Inflammatory macrophage treated with lipopolysaccharide for 1 hour (primary cell): ENCODE measurements around the gene ABCA4.

Experiments
- DNase-seq, 2 donors: peaks; one replicate each; pipeline ENCODE4 v3.0.0-alpha.2; 2020 to 2022

The ABCA4 gene

DNA sequence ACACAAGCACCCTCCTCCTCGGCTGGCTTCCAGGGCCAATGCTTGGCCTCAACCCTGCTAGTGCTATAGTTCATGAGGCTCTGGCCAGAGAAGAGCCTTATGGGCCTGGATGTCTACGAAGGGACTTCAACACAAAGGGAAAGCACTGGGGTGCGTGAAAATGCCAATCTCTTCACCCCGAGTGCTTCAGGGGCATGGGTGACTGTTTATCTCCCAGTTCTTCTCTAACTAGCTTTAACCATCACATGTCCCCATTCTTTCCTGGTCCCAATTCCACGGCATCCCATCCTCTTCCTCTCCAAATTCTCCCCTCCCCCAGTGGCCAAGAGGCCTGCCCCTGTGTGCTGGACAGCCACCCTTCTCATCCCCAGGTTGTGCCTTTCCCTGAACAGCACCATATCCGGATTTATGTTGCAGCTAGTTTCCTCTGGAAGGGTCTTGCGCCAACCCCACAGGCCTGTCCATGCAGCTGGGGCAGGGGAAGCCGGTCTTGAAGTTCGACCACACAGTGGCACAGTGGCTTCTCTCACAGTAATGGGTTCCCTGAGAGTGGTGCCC, 16.7 kb downstream of the ABCA4 start:
- DNase-seq, result no peak

DNA sequence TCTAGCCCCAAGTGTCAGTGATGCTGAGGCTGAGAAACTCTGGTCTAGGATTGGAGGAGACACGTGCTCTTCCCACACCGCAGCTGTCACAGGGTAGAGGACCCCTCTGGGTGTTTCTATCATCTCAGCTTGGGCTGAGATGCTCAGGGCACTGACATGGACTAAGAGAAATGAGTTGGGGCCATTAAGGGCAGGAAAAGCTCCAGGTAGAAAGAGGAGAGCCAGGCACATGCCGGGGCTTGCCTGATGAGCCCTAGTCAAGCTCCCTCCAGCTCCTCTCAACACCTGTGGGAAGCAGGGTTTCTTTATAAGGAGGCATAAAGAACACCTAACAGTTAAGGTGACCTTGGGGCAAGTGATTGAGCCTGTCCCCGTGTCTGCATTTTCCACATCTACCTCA, 17.3 kb downstream of the ABCA4 start:
- no peak for DNase-seq

DNA sequence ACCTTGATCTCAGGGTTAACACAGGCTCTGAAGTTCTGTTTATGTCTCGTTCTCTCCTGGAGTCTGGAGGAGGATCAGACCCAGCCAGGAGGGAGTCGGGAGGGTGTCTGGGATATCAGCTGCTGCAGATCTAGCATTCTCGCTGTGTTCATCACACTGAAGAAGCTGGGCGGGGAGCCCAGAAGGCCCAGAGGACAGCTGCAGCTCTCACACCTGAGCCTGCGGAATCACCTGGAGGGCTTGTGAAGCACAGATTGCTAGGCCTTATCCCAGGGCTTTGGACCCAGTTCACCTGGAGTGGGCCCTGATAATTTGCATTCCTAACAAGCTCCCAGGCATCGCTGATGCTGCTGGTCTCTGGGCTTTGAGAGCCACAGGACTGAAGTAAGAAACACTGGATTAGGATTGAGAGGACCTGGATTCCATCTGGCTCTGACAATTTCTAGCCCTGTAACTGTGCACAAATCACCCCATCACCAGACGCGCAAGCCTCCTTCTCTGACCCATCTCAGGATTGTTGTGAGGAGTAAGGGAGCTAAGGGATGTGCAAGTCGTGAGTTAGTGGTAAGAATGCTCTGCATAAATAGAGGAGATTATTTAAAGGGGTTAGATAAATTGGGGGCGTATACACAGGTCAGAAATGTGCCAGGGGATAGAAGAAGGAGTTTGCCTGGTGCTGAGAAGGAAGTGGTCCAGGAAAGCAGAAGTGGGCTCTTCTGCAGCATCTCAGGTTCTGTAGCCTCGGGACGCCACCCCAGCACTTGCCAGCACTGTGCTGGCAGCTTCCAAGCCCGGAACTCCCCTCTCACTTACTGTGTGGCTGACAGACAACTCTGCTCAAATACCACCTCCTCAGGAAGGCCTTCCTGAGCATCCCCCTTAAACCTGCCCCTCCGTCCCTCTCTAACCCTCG, 19.1 kb downstream of the ABCA4 start:
- no peak for DNase-seq

DNA sequence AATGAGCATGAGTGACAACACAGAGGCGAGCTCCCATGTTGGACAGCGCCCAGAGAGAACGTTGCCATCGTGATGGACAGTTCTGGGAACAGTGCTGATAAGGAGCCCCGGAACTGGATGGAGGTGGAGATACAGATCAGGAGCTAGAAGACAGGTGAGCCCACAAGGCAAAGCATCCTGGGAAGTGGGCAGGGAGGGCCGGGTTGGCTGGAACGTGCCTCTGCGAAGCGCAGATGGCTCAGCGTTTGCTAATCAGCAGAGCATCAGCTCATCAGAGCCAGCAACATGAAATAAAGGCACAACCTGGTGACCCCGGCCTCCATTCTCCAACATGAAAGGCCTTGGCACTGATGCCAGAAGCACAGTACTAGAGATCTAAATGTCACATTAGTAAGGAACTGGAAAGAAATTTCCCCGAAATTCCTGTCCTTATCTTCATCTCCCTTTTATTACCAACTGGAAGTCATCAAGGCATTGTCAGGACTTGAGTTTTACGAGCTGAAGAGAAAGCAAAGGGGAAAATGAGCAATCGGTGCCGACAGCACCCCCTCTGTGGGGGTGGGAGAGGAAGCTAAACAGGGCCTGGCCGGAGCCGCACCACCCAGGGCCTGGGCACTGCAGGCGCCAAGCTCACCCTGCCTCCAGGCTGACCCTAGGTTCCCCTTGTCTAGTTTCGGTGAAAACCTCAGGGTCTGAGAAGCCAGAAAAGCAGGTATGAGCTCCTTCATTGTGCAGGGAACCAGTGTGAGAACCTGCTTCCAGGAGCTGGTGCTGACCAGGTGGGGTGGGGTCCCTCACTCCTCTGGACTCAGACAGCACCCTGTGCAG, 19.9 kb downstream of the ABCA4 start:
- DNase-seq, result no peak

DNA sequence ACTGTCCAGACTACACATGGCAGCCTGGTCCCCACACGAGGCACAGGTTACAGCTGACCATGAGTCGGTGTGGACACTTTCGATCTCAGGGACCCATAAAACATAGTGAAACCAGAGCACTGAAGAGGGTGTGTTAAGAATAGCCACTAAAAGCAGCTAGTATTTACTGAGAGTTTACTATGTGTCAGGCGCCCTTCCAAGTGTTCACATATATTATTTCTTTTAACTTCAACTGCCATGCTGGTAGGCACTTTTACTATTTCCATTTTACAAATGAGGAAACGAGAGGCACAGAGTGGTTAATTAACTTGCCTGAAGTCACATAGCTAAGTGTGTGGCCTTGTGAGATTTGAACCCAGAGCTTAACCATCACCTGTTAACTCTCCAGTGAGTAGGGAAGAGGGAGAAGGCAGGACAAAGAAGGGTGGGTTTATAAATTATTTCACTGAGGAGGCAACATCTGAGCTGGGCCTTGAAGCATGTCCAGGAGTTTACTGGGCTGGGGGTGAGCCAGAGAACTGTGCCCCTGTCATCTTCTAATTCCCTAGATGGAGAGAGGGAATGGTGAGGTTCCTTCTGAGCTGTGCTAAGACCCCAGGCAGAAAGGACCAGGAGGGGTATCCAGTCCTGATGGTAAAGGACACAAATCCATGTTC, 20.7 kb downstream of the ABCA4 start:
- no peak for DNase-seq

DNA sequence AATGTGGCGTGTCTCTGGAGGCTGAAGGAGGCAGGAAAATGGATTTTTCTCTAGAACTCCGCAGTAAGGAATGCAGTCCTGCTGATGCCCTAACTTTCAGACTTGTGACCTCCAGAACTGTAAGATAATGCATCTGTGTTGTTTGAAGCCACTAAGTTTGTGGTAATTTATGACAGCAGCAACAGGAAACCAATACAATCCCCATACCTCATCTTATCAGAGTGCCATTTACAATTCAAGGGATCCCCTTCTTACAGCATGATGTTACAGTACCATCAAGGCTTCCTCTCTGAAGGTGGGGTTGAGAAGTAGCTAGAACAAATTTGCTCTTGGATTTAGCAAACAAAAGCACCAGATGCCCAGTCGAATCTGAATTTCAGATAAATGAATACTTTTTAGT, 21.6 kb downstream of the ABCA4 start:
- no peak for DNase-seq

DNA sequence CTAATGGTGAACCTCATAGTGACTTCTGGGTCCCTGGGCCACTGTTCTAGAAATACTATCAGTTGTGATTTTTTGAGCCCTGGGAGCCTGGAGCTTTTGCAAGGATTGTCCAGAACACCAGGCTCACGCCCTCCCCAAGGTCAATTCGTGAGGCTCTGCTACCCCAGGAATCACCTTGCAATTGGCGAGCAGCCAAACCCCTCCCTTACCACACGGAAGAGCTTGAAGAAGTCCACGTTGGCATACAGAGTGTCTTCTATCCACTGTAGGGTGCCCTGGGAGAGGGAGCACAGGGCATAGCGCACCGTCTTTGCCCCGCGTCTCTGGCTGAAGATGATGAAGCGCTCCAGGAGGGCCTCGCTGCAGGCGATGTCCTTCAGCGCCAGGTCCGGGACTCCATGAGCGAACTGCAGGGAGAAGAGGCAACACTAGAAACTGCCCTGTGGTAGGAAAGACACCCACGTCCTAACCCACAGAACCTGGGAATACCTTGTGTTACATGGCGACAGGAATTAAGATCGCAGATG, 22.3 kb downstream of the ABCA4 start:
- no peak for DNase-seq

DNA sequence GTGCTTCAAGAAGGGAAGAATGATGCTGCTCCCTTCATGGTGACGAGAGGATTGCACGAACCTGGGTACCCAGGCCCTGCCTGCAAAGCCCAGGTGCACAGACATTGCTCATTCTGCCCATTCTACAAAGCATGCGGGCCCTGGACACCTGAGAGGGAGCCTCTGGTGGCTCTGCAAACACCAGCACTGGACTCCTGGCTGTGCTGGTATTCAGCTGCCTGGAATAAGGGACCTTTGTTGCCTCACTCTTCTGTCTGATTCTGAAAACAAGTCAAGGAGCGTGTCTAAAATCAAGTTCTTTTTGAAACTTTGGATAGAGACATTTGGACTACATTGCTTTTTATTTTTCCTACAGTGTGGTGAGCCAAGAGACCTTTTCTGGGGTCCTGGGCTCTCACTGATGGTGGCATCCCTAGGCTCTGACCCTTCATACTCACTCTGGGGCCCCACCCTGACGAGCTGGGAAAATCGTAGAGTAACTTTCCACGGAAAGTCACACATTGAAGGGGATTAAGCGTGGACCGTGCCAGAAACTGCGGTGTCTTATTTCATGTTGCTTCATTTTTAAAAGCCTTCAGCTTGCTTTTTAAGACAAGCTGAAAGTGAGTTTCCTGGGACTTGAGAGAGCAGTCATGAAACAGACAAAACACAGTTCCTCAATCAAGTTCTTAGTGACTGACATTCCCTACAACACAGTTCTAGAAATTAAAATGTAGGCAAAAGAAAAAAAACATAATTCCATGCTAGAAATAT, 24.0 kb downstream of the ABCA4 start:
- no peak for DNase-seq

DNA sequence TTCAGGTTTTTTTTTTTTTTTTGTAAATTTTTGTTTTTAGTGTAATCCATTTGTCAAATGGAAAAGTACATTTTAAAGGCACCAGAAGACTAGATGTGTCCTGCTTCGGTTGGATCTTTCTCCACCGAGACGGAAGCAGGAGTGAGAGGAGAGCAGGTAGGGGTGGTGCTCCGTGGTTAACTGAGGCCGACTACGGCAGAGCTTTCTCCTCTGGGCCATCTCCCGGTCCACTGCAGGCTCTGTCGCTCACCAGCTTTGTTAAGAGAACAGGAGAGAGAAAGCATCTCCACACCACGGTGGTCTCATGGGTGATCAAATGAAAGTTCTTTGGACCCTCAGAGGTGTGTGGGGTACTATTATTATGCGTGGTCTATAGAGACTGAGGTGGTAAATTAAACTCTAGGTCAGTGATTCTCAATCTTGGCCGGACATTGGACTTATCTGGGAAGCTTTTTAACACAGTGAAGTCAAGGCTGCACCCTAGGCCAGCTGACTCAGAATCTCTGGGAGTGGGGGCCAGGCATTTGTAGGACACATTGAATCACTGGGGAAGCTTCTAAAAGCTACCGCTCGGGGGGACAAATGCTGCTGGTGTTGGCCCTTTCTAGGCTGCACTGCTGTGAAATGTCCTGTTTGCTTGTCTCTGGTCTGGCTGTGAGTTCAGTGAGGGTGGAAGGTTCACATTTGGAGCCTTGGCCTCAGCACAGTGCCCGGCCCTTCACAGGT, 25.0 kb downstream of the ABCA4 start:
- DNase-seq, result no peak

DNA sequence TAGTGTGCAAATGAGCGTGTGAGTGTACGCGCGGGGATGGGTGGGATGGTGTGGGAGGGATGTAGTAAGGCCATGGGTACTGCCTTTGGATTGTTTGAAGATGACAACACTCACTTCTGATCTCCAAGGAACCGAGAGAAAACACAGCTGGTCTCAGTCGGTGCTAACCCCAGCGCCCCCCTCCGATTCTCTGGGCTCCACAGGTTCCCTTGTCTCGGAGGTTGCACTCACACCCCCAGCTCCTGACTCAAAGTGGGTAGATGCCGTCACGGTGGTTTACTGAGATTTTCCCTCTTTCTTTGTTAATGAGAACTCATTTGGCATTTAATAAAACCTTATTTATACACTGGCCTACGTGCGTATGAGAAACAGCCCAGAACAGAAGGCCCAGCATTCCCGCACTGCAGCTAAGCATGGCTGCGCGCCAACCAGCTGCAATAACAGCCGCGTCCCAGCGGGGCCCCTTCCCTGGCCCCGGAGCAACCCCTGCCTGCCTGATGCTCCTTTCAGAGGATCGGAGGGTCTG, 25.8 kb downstream of the ABCA4 start:
- DNase-seq, result no peak

DNA sequence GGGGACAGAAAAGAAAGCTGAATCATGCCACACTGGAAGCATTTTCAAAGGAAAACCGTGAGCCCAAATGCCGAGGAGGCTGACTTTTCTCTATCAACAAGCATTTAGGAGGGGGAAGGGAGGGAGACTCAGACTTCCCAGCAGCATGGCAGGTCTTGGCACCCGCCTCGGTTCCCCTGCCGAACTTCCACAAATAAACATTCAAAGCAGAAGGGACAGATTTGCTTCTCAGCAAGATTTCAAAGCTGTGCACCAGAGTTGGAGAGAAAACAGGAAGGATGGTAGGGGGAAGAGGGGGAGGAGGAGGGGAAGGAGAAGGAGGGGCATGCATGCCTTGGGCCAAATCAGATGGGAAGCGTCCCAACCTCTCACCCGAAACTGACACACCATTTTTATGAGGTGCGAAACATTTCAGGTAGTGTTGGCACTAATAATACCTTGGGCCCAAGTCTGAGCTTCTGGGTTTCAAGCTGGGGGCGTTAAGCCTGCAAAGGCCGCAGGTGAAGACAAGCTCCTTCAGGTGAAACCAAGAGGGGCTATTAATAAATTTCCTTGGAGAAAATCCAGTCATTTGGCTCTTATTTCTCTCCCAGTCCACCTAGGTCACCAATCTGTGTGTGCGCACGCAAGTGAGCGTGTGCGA, 26.4 kb downstream of the ABCA4 start:
- DNase-seq, result peak; percentile 57 to 63

DNA sequence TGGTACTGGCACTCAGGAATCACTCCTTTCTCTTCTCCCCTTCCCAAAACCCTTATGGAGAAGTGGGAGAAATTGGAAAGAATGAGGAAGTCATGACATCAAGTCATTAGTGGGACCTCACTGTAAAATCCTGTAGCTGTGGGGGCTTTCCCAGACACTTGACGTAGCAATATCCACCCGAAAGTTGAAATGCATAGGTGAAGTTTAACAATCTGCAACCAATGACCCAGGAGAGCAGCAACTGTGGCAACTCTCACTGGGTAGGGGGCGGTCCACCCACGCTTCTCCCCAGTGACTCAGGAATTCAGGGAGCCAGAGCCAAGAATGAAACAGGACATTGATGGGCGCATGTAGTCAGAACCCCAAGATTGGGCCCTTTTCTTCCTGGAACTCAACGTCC, 27.0 kb downstream of the ABCA4 start:
- DNase-seq, result peak; percentile 32 to 68

DNA sequence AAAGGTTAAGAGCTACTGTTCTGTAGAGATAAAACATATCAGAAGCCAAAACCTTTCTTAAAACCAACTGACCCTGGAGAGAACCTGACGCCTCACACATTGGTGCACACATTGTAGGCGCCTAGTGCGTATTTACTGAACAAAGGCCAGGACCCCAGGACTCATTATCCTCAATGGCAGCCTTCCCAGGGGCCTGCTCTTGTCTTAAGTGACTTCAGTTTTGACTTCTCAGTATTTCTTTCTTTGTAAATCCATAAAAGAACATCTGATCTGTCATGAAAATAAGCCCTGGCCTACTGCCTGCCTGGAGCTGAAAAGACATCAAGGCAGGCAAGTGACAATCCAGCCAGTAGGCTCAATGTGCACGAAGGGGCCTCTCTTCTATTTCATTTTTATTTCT, 27.6 kb downstream of the ABCA4 start:
- no peak for DNase-seq

DNA sequence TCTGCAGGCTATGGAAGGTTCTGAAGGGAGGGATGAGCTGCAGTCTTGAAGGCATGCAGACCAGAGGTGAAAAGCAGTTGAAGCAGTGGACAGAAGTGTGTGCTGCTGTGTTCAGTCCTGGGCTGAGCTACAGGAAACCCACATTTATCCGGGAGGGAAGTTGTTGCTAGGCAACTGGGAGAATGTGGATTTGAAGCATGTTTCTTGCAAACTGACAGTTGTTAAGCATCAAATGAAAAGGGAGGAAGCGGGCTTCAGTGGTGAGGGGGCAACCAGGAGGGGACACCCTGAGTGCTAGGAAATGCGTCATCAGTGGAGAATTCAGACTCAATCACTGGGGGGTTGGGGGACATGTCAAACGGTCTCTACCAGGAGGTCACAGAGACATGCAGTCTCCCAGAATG, 28.7 kb downstream of the ABCA4 start:
- DNase-seq, result no peak

DNA sequence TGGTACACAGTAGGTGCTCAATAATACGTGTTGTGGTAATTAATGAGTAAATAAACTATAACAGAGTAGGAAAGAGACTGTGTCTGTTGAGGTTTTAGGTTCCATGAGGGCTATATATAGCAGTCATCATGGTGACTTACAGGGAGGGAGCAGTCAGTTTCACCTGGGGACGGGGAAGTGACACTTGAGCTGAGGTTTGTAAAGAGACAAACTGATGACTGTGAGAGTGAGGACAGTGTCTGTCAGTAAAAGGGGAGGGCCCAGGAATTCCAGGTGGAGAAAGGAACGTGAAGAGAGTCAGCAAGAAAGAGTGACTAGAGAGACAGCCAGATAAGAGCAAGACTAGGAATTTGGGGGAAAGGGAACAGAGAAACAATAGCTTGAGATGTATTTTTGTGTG, 30.2 kb downstream of the ABCA4 start:
- DNase-seq, result no peak

DNA sequence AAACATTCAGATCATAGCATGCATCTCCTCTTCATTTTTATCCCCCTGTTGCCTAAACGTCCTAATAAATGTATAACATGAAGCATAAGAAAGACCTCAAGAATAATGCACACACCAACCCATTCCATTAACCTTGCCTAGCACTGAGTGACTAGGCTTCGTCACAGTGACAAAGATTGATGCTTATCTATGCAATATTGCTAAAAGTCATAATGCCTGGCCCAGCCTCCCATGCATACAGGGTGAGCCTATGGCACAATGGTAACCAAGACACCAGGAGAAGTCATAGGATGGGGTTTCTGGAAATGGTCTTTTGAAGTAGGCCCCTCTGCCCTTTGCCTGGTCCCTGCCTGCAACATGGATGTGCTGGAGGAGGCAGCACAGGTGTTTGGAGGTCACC, 33.8 kb downstream of the ABCA4 start:
- DNase-seq, result no peak

DNA sequence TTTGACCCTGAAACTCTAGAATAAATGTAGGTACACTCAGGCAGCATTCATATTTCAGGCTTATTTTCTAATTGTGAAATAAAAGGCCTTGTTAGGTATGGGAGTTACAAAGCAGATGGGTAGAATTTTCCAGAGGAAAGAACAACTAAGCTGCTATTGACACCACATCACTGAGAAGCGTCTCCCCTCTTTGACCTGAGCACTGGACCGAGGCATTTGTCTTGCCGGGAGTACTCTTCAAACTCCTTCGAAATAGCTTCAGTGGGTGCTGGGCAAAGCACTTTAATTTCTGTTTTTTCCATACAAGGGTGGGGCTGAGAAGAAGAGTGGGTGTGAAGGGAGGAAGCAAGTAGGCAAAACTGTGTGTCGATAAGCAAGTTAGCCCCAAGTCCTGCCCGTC, 36.4 kb downstream of the ABCA4 start:
- no peak for DNase-seq

DNA sequence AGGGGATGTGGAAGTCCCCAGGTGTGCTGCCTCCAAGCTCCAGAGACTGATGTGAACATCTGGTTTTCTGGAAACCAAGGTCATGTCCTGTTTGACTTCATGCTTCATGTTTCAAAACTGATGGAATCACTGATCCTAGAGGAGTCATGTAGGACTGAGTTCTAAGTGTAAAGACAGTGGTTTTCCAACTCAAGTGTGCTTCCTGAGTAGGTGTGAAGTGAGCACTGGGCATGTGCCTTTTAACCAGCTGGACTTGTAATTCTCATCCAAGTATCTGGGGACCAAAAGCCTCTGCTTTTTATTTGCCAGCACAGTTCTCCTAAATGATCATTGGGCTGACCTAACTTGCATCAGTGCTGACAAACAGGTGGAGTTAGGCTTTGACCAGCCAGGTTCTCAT, 36.9 kb downstream of the ABCA4 start:
- DNase-seq, result no peak

DNA sequence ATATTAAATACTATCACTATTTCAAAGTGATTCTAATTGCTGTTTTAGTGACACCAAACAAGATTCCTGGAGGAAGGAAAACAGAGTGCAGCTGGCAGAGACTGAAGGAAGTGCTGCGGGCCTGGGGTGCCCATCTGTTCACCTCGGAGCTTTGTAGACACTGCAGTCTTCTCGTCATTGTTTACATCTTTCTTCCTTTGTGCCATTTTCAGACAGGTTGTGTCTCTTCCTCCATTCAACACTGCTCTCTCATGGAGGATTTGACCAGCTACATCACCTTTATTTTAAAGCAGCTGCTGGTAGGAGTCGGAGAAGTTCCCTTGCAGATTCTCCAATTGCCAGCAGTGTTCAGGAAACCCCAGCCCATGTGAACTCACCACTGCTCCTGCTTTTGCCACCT, 37.3 kb downstream of the ABCA4 start:
- no peak for DNase-seq

DNA sequence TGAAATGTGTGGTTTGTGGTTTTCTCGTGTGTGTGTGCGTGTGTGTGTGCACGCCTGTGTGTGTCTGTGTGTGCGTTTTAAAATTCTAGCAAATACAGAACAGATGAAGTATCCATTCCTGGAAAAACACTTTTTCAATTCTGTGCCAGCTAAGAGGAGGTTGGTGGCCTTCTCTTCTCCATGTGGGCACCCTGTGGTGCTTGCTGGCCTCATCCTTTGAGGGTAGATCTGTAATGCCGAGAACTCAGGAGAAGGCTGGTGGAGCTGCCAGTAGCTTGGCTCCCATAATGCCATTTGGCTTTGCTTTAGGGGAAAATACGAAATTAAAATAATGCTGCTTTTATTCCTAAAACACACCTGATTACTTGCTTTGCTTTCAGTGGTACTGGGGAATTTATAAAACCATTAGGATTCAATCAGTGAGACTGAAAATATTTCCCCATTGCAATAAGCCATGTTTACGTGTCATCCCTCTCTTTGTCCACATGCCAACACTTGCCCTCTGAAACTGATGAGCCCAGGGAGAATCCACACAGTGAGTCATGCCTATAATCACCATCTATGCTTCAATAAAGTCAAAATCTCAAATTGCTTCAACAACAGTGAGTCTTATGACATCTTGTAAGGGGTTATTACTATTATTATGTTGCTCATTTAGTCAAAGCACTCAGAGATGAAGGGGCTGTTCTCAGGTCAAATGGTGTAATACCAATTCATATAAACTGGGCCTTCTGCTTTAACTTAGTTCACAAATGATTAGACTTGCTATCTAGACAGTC, 39.2 kb downstream of the ABCA4 start:
- DNase-seq, result peak; percentile 22 to 35
